ENCODE data around the gene SUDS3.
"Not testable (repeated sequence)": the region's sequence is repeated elsewhere in the genome, so short reads cannot be mapped to it uniquely, and the experiment has no call there.

The SUDS3 gene

DNA sequence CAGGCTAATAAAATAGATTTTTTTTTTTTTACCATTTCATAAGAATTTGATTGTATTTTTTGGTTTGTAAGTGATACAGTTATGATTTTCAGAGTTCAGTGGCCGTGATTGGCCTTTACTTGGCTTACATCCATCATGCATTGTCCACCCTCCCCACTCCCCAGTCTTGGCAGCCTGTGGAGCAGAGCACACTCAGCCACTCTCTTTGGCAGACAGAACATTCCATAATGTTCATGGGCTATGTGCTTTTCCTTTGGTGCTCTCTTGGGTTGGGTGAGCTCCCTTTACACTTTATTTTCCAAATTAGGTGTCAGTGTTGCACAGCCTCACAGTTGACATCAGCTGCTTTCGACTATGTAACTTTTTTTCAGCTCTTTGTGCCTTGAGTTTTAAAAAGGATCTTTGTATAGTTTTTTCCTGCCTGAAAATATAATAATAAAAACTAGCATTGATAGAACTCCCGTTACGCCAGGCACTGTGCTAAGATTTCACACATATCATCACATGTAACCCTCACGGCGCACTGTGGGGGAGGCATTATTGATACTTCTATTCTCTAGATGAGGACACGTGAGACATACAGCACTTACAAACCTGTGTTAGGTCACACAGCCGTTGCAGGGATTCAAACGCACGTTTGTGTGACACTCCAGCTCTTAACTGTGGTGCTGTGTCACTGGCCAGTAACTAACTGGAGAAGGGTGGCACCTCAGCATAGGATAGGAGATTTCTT lies 21.5 kb downstream of the SUDS3 start:
- FAIRE-seq (no peak), DNase-seq (ENCODE audit: insufficient read length, low spot score) (no peak)
- no peak for TF ChIP-seq POLR2A (IDR thresholded peaks at IDR 0.05; ENCODE audit: low read depth, low read length)

DNA sequence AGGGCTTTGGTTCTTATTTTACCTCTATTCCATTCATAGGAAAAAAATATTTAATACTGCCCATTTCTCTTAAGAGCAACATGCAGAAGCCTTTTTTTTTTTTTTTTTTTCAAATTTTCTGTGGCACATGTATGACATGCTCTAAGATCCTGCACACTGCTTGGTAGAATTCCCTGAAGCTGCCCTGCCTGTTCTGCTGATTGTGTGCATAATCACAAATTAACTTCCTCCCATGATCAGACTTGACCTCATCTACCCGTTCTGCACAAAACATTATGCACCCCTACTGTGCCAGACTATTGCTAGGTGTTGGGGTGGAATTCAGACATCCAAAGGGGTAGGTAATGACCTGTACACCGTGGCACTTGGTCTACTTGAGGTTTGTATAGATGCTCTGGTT lies 22.2 kb downstream of the SUDS3 start:
- no peak for TF ChIP-seq POLR2A (IDR thresholded peaks at IDR 0.05; ENCODE audit: low read depth, low read length)
- no peak for FAIRE-seq
- no peak for DNase-seq (ENCODE audit: insufficient read length, low spot score)

DNA sequence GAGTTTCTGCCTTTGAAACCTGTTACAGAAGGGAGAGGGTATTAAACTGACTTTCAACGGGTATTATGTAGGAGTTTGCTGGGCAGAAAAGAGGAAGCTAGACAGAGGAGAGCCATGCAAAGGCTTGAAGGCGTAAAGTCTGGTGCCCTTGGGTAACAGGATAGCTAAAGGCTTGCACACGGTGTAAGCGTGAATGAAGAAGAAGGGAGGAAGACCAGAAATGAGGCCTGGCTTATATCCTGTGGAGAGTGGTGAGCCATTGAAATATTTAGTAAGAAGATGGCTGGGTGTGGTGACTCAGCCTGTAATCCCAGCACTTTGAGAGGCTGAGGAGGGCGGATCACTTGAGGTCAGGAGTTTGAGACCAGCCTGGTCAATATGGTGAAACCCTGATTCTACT lies 22.6 kb downstream of the SUDS3 start:
- no peak for TF ChIP-seq POLR2A (IDR thresholded peaks at IDR 0.05; ENCODE audit: low read depth, low read length)
- DNase-seq (ENCODE audit: insufficient read length, low spot score) (no peak), FAIRE-seq (no peak)

DNA sequence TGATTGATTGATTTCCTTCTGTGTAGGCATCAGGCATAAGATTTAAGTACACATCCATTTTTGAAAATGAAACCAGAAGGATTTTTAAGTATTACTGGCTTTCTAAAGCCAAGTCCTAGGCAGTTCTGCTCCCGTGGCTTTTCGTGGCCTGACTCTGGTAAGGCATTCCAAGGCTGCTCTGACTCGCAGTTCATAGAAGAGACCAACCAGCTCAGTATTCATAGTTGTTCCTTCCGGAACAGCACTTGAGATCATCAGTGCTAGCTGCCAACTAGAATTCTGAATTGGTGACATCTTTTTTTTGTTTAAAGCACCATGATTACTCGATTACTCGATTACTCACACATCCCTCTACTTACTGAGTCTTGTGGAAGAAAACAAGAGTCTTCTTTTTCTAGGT lies 25.9 kb downstream of the SUDS3 start:
- DNase-seq (ENCODE audit: insufficient read length, low spot score) (peak; percentile 19), FAIRE-seq (peak; percentile 71)
- no peak for TF ChIP-seq POLR2A (IDR thresholded peaks at IDR 0.05; ENCODE audit: low read depth, low read length)

DNA sequence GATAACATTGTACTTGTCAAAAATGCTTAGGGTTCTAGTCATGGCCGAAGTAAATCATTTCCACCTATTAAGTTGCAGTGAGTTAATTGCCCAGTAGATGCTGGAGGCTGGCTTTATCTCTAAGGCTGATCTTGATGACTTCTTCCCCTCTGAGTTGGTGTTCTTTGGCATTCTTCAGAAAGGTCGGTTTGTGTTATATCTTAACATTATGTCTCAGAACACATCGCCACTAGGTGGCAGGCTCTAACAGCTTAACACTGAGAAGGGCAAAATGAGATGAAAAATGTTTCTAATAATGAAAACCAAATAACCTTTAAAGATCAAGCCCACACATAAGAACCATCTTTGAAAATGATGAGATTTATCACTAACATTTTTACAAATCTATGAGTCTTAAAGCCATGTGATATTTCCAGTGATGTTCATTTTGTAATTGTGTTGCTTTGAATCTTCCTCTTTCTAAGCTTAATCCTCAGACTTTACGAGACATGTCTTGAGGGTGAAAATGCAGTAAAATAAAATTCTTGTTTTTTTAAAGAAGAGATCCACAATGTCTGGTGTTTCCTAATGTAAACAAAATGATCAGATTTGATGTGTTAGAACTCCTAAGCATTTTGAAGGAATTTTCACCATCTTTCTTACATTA lies 28.6 kb downstream of the SUDS3 start:
- peak; percentile 27 for DNase-seq (ENCODE audit: insufficient read length, low spot score)
- peak; percentile 93 for FAIRE-seq
- TF ChIP-seq POLR2A (IDR thresholded peaks at IDR 0.05; ENCODE audit: low read depth, low read length), result no peak

DNA sequence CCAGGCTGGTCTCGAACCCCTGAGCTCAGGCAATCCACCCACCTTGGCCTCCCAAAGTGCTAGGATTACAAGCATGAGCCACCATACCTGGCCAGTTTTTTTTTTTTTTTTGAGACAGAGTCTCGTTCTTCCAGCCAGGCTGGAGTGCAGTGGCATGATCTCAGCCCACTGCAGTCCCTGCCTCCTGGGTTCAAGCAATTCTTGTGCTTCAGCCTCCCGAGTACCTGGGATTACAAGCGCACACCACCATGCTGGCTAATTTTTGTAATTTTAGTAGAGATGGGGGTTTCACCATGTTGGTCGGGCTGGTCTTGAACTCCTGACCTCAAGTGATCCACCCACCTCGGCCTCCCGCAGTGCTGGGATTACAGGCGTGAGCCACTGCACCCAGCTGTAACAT lies 31.9 kb downstream of the SUDS3 start:
- FAIRE-seq; DNase-seq (ENCODE audit: insufficient read length, low spot score): not testable (repeated sequence)

DNA sequence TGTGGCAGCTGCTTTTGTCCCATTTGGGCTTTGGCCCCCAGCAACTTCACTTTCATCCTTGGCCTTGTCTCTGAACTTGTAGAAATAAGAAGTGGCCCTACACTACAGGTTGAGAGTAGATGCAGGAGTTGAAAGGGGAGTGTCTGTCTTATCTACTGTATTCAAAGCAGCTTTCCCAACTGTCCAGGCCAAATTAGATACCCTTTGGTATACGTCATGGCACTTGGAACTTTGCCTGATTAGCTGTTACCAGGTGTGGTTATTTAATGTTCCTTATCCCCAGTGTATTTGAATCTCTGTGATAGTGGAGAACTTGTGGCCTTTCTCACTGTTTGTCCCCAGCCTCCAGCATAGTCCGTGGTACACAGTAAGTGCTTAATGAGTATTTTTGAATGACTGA lies 33.5 kb downstream of the SUDS3 start:
- DNase-seq (ENCODE audit: insufficient read length, low spot score), result no peak
- no peak for TF ChIP-seq POLR2A (IDR thresholded peaks at IDR 0.05; ENCODE audit: low read depth, low read length)

DNA sequence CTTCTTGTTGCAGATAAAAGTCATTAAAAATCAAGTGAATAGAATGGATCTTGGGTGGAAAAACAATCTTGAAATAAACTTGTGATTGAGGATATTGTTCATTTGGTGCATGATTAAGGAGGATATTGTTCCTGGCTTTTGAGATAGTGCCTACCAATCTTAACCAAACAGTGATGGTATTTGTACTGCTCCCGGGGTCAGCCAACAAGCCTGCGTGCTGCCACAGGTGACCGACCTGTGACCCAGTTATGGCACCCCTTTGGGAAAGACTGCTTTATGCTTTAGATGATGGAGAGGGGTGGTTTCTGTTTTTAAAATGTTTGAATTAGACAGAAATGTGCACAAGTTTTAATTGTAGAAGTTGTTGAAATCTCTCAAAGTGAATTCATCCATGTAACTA lies 41.6 kb downstream of the SUDS3 start:
- no peak for FAIRE-seq
- no peak for DNase-seq (ENCODE audit: insufficient read length, low spot score)
- no peak for TF ChIP-seq POLR2A (IDR thresholded peaks at IDR 0.05; ENCODE audit: low read depth, low read length)

More for the DNA sequence above, 33.5 kb downstream of the SUDS3 start:
- FAIRE-seq, result no peak

DNA sequence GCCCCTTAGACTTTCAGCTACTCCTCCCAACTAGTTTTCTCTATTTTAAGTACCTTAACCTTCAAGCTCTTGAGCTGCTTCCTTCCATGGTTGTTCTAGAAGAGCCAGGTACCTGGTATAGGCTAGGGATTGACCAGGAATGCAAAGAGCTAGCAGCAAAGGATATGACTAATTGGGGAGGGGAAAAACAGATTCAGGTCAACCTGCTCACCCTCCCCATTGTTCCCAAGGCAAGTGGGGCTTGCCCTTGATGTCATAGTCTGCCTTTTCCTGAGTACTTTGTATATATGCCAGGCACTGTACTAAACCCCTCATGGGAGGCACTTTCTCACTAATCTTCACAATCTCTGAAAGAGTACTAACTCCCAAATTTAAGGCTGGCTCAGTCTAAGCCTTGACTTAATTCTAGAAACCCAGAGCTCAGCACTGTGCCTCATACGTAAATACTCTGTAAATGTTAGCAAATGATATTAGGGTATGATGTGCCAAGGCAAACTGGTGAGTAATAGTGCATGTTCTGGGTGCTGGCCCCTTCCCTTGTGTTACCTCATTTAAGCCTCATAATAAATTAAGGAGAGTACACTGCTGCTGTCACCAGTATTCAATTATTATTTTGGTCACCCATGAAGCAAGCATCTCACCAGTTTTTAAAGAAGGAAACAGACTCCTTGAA lies 42.2 kb downstream of the SUDS3 start:
- DNase-seq (ENCODE audit: insufficient read length, low spot score), result no peak
- no peak for FAIRE-seq
- no peak for TF ChIP-seq POLR2A (IDR thresholded peaks at IDR 0.05; ENCODE audit: low read depth, low read length)

DNA sequence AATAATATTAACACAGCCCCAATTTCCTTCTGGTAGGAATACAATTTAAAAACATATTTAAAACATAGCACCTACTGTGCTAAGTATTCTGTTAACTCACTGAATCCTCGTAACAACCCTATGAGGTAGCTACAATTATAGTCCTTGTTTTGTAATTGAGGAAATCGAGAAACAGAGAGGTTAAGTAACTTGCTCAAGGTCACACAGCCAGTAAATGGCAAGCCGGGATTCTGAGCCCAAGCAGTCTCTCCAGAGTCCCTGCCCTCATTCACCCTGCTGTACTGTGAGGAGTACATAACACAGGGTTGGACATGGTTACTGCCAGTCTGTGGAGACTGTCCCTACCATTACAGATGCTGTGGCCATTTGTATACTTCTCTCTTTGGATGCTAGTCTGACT lies 44.3 kb downstream of the SUDS3 start:
- FAIRE-seq, result no peak
- TF ChIP-seq POLR2A (IDR thresholded peaks at IDR 0.05; ENCODE audit: low read depth, low read length), result no peak

DNA sequence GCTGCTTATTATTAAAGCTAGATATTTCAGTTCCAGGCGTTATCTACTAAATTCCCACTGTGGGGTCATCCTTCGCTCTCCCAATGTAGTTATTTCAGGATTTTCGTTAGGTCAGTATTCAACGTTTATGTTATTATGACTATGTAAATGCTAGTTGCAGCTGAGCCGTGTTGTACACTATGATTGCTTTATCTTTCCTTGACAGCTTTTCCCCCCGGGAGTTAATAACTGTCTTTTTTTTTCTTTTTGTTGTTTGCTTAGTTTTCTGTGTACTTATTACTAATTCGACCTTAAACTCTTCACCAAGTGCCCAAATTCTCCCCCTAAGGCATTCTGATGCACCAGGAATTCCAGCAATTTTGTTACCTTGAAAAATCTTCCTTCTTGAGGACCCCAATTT lies 48.5 kb downstream of the SUDS3 start:
- no peak for TF ChIP-seq POLR2A (IDR thresholded peaks at IDR 0.05; ENCODE audit: low read depth, low read length)
- DNase-seq (ENCODE audit: insufficient read length, low spot score) (no peak), FAIRE-seq (no peak)

More for the DNA sequence above, 44.3 kb downstream of the SUDS3 start:
- no peak for DNase-seq (ENCODE audit: insufficient read length, low spot score)

DNA sequence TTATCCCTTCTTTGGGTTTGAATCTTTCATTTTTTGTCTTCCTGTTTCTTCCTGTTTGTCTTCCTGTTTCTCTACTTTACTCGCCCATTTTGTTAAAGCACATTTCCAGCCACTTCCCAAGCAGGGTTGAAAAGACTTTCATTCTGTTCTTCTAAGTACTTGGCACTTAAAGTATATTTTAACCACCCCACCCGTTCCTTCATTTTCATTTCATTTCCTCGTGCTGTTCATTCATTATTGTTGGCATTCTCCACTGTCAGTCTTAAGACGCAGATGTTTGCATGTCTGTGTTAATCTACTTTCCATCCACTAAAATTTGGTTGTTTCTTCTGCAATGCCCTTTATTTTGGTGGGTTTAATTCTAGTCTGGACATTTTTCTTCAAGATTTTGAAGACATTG lies 49.0 kb downstream of the SUDS3 start:
- DNase-seq (ENCODE audit: insufficient read length, low spot score), result no peak
- no peak for TF ChIP-seq POLR2A (IDR thresholded peaks at IDR 0.05; ENCODE audit: low read depth, low read length)
- no peak for FAIRE-seq

DNA sequence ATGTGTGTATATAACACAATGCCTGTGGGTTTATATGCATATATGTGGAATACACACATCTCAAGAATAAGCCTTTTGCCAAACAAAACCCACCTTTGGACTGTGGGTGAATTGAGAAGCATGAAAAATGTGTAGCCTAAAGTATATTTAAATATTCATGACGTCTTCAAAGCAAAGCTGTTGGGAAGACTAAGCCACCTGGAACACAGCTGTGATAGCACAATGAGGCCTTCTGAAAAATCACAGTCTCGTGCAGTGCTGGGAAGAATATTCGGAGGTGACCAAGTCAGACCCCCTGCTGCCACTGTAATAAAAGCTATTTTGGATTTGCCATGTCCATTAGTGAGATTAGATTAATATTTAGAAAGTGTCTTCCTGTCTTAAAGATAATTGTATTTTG lies 51.5 kb downstream of the SUDS3 start:
- DNase-seq (ENCODE audit: insufficient read length, low spot score) (no peak), FAIRE-seq (no peak)
- TF ChIP-seq POLR2A (IDR thresholded peaks at IDR 0.05; ENCODE audit: low read depth, low read length), result no peak

DNA sequence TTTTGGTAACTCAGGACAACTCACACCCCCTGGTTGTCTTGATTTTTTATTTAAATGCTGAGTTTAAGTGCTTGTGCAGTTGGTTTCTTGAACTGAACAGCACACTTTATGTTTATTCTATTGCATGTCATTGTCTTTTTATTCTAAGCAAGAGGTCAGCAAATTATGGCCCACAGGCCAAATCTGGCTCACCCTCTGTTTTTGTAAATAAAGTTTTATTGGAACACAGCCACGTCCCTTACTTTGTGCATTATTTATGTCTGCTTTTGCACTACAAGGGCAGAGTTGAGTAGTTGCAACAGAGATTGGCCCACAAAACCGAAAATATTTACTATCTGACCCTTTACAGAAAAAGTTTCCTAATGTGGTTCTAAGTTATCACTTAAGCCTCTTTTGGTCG lies 52.3 kb downstream of the SUDS3 start:
- FAIRE-seq (no peak), DNase-seq (ENCODE audit: insufficient read length, low spot score) (no peak)
- TF ChIP-seq POLR2A (IDR thresholded peaks at IDR 0.05; ENCODE audit: low read depth, low read length), result no peak

Measured in H54 (cell line).